HepG2 (cell line): ENCODE results near the gene LDLRAD4. TPM values are rescaled to one million over a fixed set of nuclear protein-coding genes. Genes with fewer than 3 reads are reported as not detected.

Experiments
- ATF7-NPFF ChIP-seq: sonication (generic); formaldehyde crosslinking; IDR thresholded peaks from 2 replicates; pipeline ENCODE4 v1.8.1; 2023; ENCODE audit warnings: mild to moderate bottlenecking, low read depth, missing genetic modification reagents, moderate library complexity
- E2F1 ChIP-seq: sonication (generic); formaldehyde crosslinking; IDR thresholded peaks from 2 replicates; pipeline ENCODE4 v1.5.0; 2020; ENCODE audit warnings: missing genetic modification reagents
- GATA4 ChIP-seq: sonication (generic); IDR thresholded peaks from 2 replicates; pipeline ENCODE4 v1.6.1; 2016; ENCODE audit warnings: antibody characterized with exemption, low read depth, borderline replicate concordance
- HMGXB3 ChIP-seq: sonication (generic); formaldehyde crosslinking; IDR thresholded peaks from 2 replicates; pipeline ENCODE4 v1.4.0; 2020; ENCODE audit warnings: missing genetic modification reagents, borderline replicate concordance
- IKZF4 ChIP-seq: sonication (generic); formaldehyde crosslinking; IDR thresholded peaks from 2 replicates; pipeline ENCODE4 v1.5.1; 2020; ENCODE audit warnings: borderline replicate concordance, mild to moderate bottlenecking, low read depth, missing genetic modification reagents; ENCODE audit errors: not compliant biosample characterization
- IRX3 ChIP-seq: sonication (generic); formaldehyde crosslinking; IDR thresholded peaks from 2 replicates; pipeline ENCODE4 v1.8.1; 2023; ENCODE audit warnings: mild to moderate bottlenecking, low read depth, missing genetic modification reagents, borderline replicate concordance
- KMT2A ChIP-seq: sonication (generic); formaldehyde crosslinking; IDR thresholded peaks from 2 replicates; pipeline ENCODE4 v1.4.0; 2020; ENCODE audit warnings: missing genetic modification reagents
- NR2F2 ChIP-seq: IDR thresholded peaks from 2 replicates; pipeline ENCODE4 v1.6.1; 2012; ENCODE audit warnings: low read depth, inconsistent platforms, borderline replicate concordance
- RFX5 ChIP-seq: IDR thresholded peaks from 2 replicates; pipeline ENCODE4 v1.6.1; 2011; ENCODE audit warnings: low read depth, low read length, improper control_type of control experiment
- SAP130 ChIP-seq: IDR thresholded peaks from 2 replicates; pipeline ENCODE4 v1.6.1; 2016; ENCODE audit warnings: low read depth
- SIN3A ChIP-seq: IDR thresholded peaks from 2 replicates; pipeline ENCODE4 v1.6.1; 2011; ENCODE audit warnings: low read depth, mild to moderate bottlenecking, control low read depth, low read length, borderline replicate concordance
- ZFP91 ChIP-seq: sonication (generic); formaldehyde crosslinking; IDR thresholded peaks from 2 replicates; pipeline ENCODE4 v1.9.0; 2022; ENCODE audit warnings: missing genetic modification reagents, mild to moderate bottlenecking, borderline replicate concordance
- ZNF225 ChIP-seq: sonication (generic); formaldehyde crosslinking; IDR thresholded peaks from 2 replicates; pipeline ENCODE4 v1.4.0; 2020; ENCODE audit warnings: mild to moderate bottlenecking, missing genetic modification reagents
- ZNF3 ChIP-seq: IDR thresholded peaks from 2 replicates; pipeline ENCODE4 v1.7.0; 2017; ENCODE audit warnings: inconsistent platforms
- ZNF513 ChIP-seq: sonication (generic); formaldehyde crosslinking; conservative IDR thresholded peaks from 2 replicates; pipeline ENCODE4 v1.5.0; 2020; ENCODE audit warnings: missing genetic modification reagents
- ZNF710 ChIP-seq: sonication (generic); formaldehyde crosslinking; IDR thresholded peaks from 2 replicates; pipeline ENCODE4 v1.5.0; 2020; ENCODE audit warnings: mild to moderate bottlenecking, missing genetic modification reagents, borderline replicate concordance
- ZNF737 ChIP-seq: sonication (generic); formaldehyde crosslinking; IDR thresholded peaks from 2 replicates; pipeline ENCODE4 v1.5.0; 2020; ENCODE audit warnings: missing genetic modification reagents, mild to moderate bottlenecking, borderline replicate concordance
- ZNF75D ChIP-seq: sonication (generic); formaldehyde crosslinking; IDR thresholded peaks from 2 replicates; pipeline ENCODE4 v1.8.1; 2023; ENCODE audit warnings: missing genetic modification reagents, mild to moderate bottlenecking, borderline replicate concordance
- ZNF766 ChIP-seq: sonication (generic); formaldehyde crosslinking; IDR thresholded peaks from 2 replicates; pipeline ENCODE4 v1.5.0; 2020; ENCODE audit warnings: missing genetic modification reagents, borderline replicate concordance
- polyA plus RNA-seq, 8 experiments: library from polyadenylated mRNA; depleted of rRNA in 3 of 8; stranded (reverse) in 7 of 8; unstranded in 1 of 8; fragments of >200 nt; fragmentation: Illumina TruSeq in 4 of 8; extraction: Trizol in 4 of 8; gene quantifications; 2 replicates each; pipeline versions ENCODE4 v1.2.1 to v1.2.3, GENCODE V29; 2011 to 2016; ENCODE audit warnings: low read depth in 4 of 8, missing spikeins in 1 of 8, mixed read lengths in 1 of 8; ENCODE audit not compliant: insufficient read depth in 1 of 8
- total RNA-seq, 5 experiments: library from RNA; depleted of rRNA; stranded (reverse); fragments of >200 nt; fragmentation: Illumina TruSeq; extraction: Trizol; gene quantifications; 2 replicates each; pipeline ENCODE4 v1.2.3, GENCODE V29; 2016; ENCODE audit warnings: low read depth in 1 of 5

Gene LDLRAD4
- total and polyA plus RNA-seq, 2 of the 13 experiments (the other 11 are each of a cell fraction or from before 2014, with no cell fraction given), result 13.6 to 20.9 TPM

- TF ChIP-seq GATA4, result no peak
- no peak for TF ChIP-seq ZNF766 (CRISPR knock-in tag)
- TF ChIP-seq ZFP91, result no peak
- TF ChIP-seq SIN3A, result no peak
- no peak for TF ChIP-seq ZNF737 (CRISPR knock-in tag)
- TF ChIP-seq ZNF3 (CRISPR knock-in tag), result no peak
- 0 out of 2 replicates have a peak, but pooled peaks have one; percentile 26 for TF ChIP-seq KMT2A (CRISPR knock-in tag)
- TF ChIP-seq SAP130, result peak; percentile 57
- TF ChIP-seq ATF7-NPFF (CRISPR knock-in tag), result no peak
- TF ChIP-seq ZNF513 (CRISPR knock-in tag), result no peak
- TF ChIP-seq IRX3 (CRISPR knock-in tag), result no peak
- no peak for TF ChIP-seq ZNF75D (CRISPR knock-in tag)
- no peak for TF ChIP-seq NR2F2
- 0 out of 2 replicates have a peak, but pooled peaks have one; percentile 18 for TF ChIP-seq HMGXB3 (CRISPR knock-in tag)
- TF ChIP-seq E2F1 (CRISPR knock-in tag), result no peak
- no peak for TF ChIP-seq IKZF4
- no peak for TF ChIP-seq ZNF710
- TF ChIP-seq ZNF225 (CRISPR knock-in tag), result no peak
- TF ChIP-seq RFX5, result no peak
These were observed 2.4 kb upstream of the LDLRAD4 start (continued) for GRCh38 chr18:13216092-13216582.
